C4-2B (cell line): ENCODE data around the gene POLR2L.

ENCODE experiments used
- H3K27ac ChIP-seq: fragments of 450-650 bp; 2 replicates; pipeline ENCODE4 v1.5.1; 2017
- CTCF ChIP-seq: fragments of 450-650 bp; conservative IDR thresholded peaks from 2 replicates; pipeline ENCODE4 v1.5.1; 2017; ENCODE audit warnings: mild to moderate bottlenecking
- ZFX ChIP-seq: fragments of 450-650 bp; IDR thresholded peaks from 2 replicates; pipeline ENCODE4 v1.6.1; 2017

POLR2L gene

GRCh38 chr11:859394-860131 is 17.2 kb upstream of the POLR2L start:
- no peak overlapping the region for H3K27ac ChIP-seq
- TF ChIP-seq CTCF (no peak), ZFX (no peak)

GRCh38 chr11:858762-859339 is 16.5 kb upstream of the POLR2L start:
- no peak for TF ChIP-seq CTCF
- TF ChIP-seq ZFX: no peak
- H3K27ac ChIP-seq: no peak overlapping the region

GRCh38 chr11:858053-858761 is 15.9 kb upstream of the POLR2L start:
- TF ChIP-seq ZFX (no peak), CTCF (no peak)

GRCh38 chr11:856397-856796 is 14.1 kb upstream of the POLR2L start:
- TF ChIP-seq ZFX: no peak
- no peak for TF ChIP-seq CTCF
- no peak overlapping the region for H3K27ac ChIP-seq

More at GRCh38 chr11:858053-858761, 15.9 kb upstream of the POLR2L start:
- no peak overlapping the region for H3K27ac ChIP-seq

GRCh38 chr11:855796-856195 is 13.5 kb upstream of the POLR2L start:
- no peak overlapping the region for H3K27ac ChIP-seq
- TF ChIP-seq ZFX: no peak
- TF ChIP-seq CTCF: no peak

- TF ChIP-seq ZFX: no peak
- TF ChIP-seq CTCF: no peak
- no peak overlapping the region for H3K27ac ChIP-seq
Observed at GRCh38 chr11:855330-855674, 13.0 kb upstream of the POLR2L start.

- H3K27ac ChIP-seq: no peak overlapping the region
- TF ChIP-seq CTCF: no peak
- no peak for TF ChIP-seq ZFX
Observed at GRCh38 chr11:854601-855329, 12.4 kb upstream of the POLR2L start.
